Astrocyte (in vitro differentiated cells and primary cell): ENCODE data around the gene PRSS21. TPM values are rescaled to one million over a fixed set of nuclear protein-coding genes. Genes with fewer than 3 reads are reported as not detected.

ENCODE experiments used
- DNase-seq: peaks from one replicate; pipeline ENCODE4 v3.0.0-alpha.2; 2010; ENCODE audit warnings: low read depth
- FAIRE-seq: peaks from 2 replicates; lab custom pipeline; 2011; peaks lifted over from hg19 to GRCh38; lab: Jason Lieb, UNC
- H2AFZ ChIP-seq: 2 replicates; pipeline ENCODE4 v1.6.0; 2012; ENCODE audit warnings: low read depth, low read length, inconsistent platforms
- H3K27ac ChIP-seq: 2 replicates; pipeline ENCODE4 v1.5.1; 2011; ENCODE audit warnings: low read depth, low read length, inconsistent platforms
- H3K27me3 ChIP-seq: 2 replicates; pipeline ENCODE4 v1.6.0; 2011; ENCODE audit warnings: low read length, inconsistent platforms; ENCODE audit not compliant: insufficient read depth
- H3K36me3 ChIP-seq: 2 replicates; pipeline ENCODE4 v1.5.1; 2011; ENCODE audit warnings: low read length, inconsistent platforms; ENCODE audit not compliant: insufficient read depth
- H3K4me1 ChIP-seq: 2 replicates; pipeline ENCODE4 v1.5.1; 2011; ENCODE audit warnings: low read length, inconsistent platforms; ENCODE audit not compliant: insufficient read depth
- H3K4me2 ChIP-seq: 2 replicates; pipeline ENCODE4 v1.6.0; 2012; ENCODE audit warnings: low read length, inconsistent platforms
- H3K4me3 ChIP-seq: 2 replicates; pipeline ENCODE4 v1.5.1; 2011; ENCODE audit warnings: low read depth, mild to moderate bottlenecking, low read length, inconsistent platforms; ENCODE audit not compliant: insufficient read depth
- H3K79me2 ChIP-seq: 2 replicates; pipeline ENCODE4 v1.6.0; 2012; ENCODE audit warnings: mild to moderate bottlenecking, low read length, inconsistent platforms; ENCODE audit not compliant: insufficient read depth
- H3K9ac ChIP-seq: 2 replicates; pipeline ENCODE4 v1.6.0; 2012; ENCODE audit warnings: mild to moderate bottlenecking, low read length, inconsistent platforms
- H3K9me3 ChIP-seq: 2 replicates; pipeline ENCODE4 v1.5.1; 2012; ENCODE audit warnings: low read depth, mild to moderate bottlenecking, low read length, inconsistent platforms; ENCODE audit not compliant: insufficient read depth
- H4K20me1 ChIP-seq: 2 replicates; pipeline ENCODE4 v1.6.0; 2012; ENCODE audit warnings: low read length, inconsistent platforms; ENCODE audit not compliant: insufficient read depth
- H3K27ac Mint-ChIP-seq: one replicate; pipeline ENCODE4 v1.8.0; 2021; ENCODE audit warnings: mild to moderate bottlenecking, mixed read lengths; ENCODE audit not compliant: unreplicated experiment
- H3K27me3 Mint-ChIP-seq: one replicate; pipeline ENCODE4 v1.8.0; 2021; ENCODE audit warnings: low read depth, mixed read lengths; ENCODE audit not compliant: unreplicated experiment
- H3K36me3 Mint-ChIP-seq: one replicate; pipeline ENCODE4 v1.8.0; 2021; ENCODE audit warnings: low read depth, mixed read lengths; ENCODE audit not compliant: unreplicated experiment
- H3K4me1 Mint-ChIP-seq: one replicate; pipeline ENCODE4 v1.8.0; 2021; ENCODE audit warnings: low read depth, mixed read lengths; ENCODE audit not compliant: unreplicated experiment
- H3K4me3 Mint-ChIP-seq: one replicate; pipeline ENCODE4 v1.8.0; 2021; ENCODE audit warnings: mild to moderate bottlenecking, moderate library complexity, mixed read lengths; ENCODE audit not compliant: unreplicated experiment
- H3K9me3 Mint-ChIP-seq: one replicate; pipeline ENCODE4 v1.8.0; 2021; ENCODE audit warnings: mild to moderate bottlenecking, mixed read lengths; ENCODE audit not compliant: unreplicated experiment
- EZH2 ChIP-seq: IDR thresholded peaks from 2 replicates; pipeline ENCODE4 v1.6.1; 2012; ENCODE audit warnings: mild to moderate bottlenecking, low read length, inconsistent platforms; ENCODE audit not compliant: insufficient read depth
- total RNA-seq: library from RNA; stranded (reverse); gene quantifications from 2 replicates; pipeline ENCODE4 v1.2.1, GENCODE V29; 2021
- TF ChIP-seq, protein P1 (sequence below): IDR thresholded peaks from 2 replicates; pipeline ENCODE4 v1.5.1; 2011; ENCODE audit warnings: low read depth, mild to moderate bottlenecking, inconsistent platforms, low read length, moderate library complexity; ENCODE audit not compliant: insufficient read depth

The PRSS21 gene
- total RNA-seq, 1 donor from 2014 or later: not detected

DNA sequence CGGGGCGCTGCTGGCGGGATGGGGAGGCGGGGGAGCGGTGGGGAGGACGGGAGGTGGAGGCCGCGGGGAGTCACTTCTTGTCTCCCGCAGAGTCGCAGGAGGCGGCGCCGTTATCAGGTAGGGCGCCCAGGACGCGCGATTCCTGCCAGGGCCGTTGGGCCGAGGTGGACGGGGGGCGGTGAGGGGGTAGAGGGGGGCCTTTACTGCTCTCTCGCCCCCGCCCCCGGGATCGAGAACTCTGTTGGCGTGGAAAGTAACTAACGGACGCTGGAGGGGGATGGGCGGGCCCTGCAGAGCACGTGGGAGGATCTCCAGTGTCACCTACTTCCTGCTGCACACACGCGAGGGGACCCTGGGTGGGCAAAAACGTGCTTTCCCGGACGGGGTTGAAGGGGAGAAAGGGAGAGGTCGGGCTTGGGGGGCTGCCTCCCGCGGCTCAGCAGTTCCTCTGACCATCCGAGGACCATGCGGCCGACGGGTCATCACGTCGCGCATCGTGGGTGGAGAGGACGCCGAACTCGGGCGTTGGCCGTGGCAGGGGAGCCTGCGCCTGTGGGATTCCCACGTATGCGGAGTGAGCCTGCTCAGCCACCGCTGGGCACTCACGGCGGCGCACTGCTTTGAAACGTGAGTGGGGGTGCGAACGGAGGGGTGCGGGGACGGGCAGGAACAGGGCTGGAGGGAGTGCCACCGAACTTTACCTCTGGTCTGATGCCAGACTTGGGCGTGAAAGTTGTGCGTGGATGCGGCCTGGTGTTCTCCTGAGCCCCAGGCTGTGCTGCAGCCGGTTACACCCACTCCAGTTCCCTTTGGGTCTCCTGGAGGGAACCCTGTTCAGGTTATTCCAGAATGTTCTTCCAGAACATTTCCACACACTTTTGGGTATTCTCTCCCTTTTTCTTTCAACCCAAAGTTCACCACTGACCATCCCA is 569 bp downstream of the PRSS21 start:
- H3K4me1 ChIP-seq: no peaks in the 10 kb centered on the region
- H2AFZ ChIP-seq: no peak overlapping the region
- peaks cover 15% of the 10 kb centered on the region for H3K27me3 Mint-ChIP-seq
- no peaks in the 10 kb centered on the region for H3K9me3 ChIP-seq
- H3K9ac ChIP-seq: no peak overlapping the region
- peaks cover 16% of the 10 kb centered on the region for H3K27me3 ChIP-seq
- no peaks in the 10 kb centered on the region for H3K36me3 ChIP-seq
- H3K27ac Mint-ChIP-seq: no peak overlapping the region
- no peak overlapping the region for H3K4me3 ChIP-seq
- no peak for FAIRE-seq
- no peaks in the 10 kb centered on the region for H3K79me2 ChIP-seq
- no peak overlapping the region for H3K4me2 ChIP-seq
- TF ChIP-seq EZH2: no peak
- TF ChIP-seq, protein P1, sequence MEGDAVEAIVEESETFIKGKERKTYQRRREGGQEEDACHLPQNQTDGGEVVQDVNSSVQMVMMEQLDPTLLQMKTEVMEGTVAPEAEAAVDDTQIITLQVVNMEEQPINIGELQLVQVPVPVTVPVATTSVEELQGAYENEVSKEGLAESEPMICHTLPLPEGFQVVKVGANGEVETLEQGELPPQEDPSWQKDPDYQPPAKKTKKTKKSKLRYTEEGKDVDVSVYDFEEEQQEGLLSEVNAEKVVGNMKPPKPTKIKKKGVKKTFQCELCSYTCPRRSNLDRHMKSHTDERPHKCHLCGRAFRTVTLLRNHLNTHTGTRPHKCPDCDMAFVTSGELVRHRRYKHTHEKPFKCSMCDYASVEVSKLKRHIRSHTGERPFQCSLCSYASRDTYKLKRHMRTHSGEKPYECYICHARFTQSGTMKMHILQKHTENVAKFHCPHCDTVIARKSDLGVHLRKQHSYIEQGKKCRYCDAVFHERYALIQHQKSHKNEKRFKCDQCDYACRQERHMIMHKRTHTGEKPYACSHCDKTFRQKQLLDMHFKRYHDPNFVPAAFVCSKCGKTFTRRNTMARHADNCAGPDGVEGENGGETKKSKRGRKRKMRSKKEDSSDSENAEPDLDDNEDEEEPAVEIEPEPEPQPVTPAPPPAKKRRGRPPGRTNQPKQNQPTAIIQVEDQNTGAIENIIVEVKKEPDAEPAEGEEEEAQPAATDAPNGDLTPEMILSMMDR: no peak
- H3K4me3 Mint-ChIP-seq: no peak overlapping the region
- no peaks in the 10 kb centered on the region for H4K20me1 ChIP-seq
- no peak overlapping the region for H3K27ac ChIP-seq
- no peaks in the 10 kb centered on the region for H3K9me3 Mint-ChIP-seq
- no peaks in the 10 kb centered on the region for H3K36me3 Mint-ChIP-seq
- no peak for DNase-seq
- peaks cover 4% of the 10 kb centered on the region for H3K4me1 Mint-ChIP-seq

- no peaks in the 10 kb centered on the region for H3K9me3 ChIP-seq
- H4K20me1 ChIP-seq: no peaks in the 10 kb centered on the region
- DNase-seq: no peak
- no peak overlapping the region for H3K27ac ChIP-seq
- peaks cover 4% of the 10 kb centered on the region for H3K4me1 Mint-ChIP-seq
- FAIRE-seq: no peak
- no peak overlapping the region for H3K4me2 ChIP-seq
- H3K9ac ChIP-seq: no peak overlapping the region
- no peaks in the 10 kb centered on the region for H3K36me3 Mint-ChIP-seq
- no peaks in the 10 kb centered on the region for H3K79me2 ChIP-seq
- no peak overlapping the region for H3K4me3 Mint-ChIP-seq
- H3K36me3 ChIP-seq: no peaks in the 10 kb centered on the region
- peaks cover 15% of the 10 kb centered on the region for H3K27me3 Mint-ChIP-seq
- TF ChIP-seq, protein P1: no peak
- TF ChIP-seq EZH2: no peak
- H3K9me3 Mint-ChIP-seq: no peaks in the 10 kb centered on the region
- H2AFZ ChIP-seq: no peak overlapping the region
- H3K27ac Mint-ChIP-seq: no peak overlapping the region
- no peak overlapping the region for H3K4me3 ChIP-seq
- no peaks in the 10 kb centered on the region for H3K4me1 ChIP-seq
- H3K27me3 ChIP-seq: peaks cover 16% of the 10 kb centered on the region
Measured at GRCh38 chr16:2818272-2818876, 1.3 kb downstream of the PRSS21 start.
